ENCODE measurements around the gene CHCT1. TPM values are rescaled to one million over a fixed set of nuclear protein-coding genes. Genes with fewer than 3 reads are reported as not detected.
"Not testable (repeated sequence)": the region's sequence is repeated elsewhere in the genome, so short reads cannot be mapped to it uniquely, and the experiment has no call there.

CHCT1 gene
- total RNA-seq, 5 donors from 2014 or later (not counting 1 experiment from before 2014, with no cell fraction given) = not detected

- Histone ChIP-seq H3K9me3 (no peaks in the 10 kb centered on the region), H3K27me3 (replicated peaks in 1 of 2; ENCODE audit: control insufficient read depth in 2 of 2, extremely low read depth in 1 of 2, insufficient read depth in 2 of 2, low read length in 1 of 2) (peaks cover 0 to 8% of the 10 kb centered on the region in 2 experiments), H3K4me3 (ENCODE audit: control insufficient read depth in 1 of 2, extremely low read depth in 1 of 2, low read length in 1 of 2) (no peak overlapping the region), H3K36me3 (ENCODE audit: control insufficient read depth in 2 of 2, extremely low read depth in 1 of 2, insufficient read depth in 1 of 2, low read length in 1 of 2) (no peaks in the 10 kb centered on the region), H3K27ac (ENCODE audit: low read length) (no peak overlapping the region), H3K4me1 (ENCODE audit: control insufficient read depth in 1 of 2, extremely low read depth in 1 of 2, insufficient read depth in 2 of 2, low read length in 2 of 2) (no peaks in the 10 kb centered on the region)
- no peaks in the 10 kb centered on the region for H3K4me1 Mint-ChIP-seq
- ChIA-PET POLR2A (no interaction called here), CTCF (interaction anchor here in 1 of 2 donors (0.6 to 0.9 kb wide), 2 partner anchors 19 to 91 kb away, joined by 3 read pairs; no protein-coding TSS in a partner anchor)
- peaks cover 7 to 9% of the 10 kb centered on the region in 2 donors for H3K27me3 Mint-ChIP-seq
- WGBS (ENCODE audit: insufficient coverage) = 90% methylated on average over 2 of the region's 4 CpGs
- H3K4me3 Mint-ChIP-seq = no peak overlapping the region
- no peaks in the 10 kb centered on the region for H3K9me3 Mint-ChIP-seq
- no peak overlapping the region for H3K27ac Mint-ChIP-seq
- ATAC-seq (replicated peaks in 1 of 4) (no peak), DNase-seq (no peak)
- H3K36me3 Mint-ChIP-seq = no peaks in the 10 kb centered on the region
Observed at GRCh38 chr17:60410001-60410400, 12.3 kb upstream of the CHCT1 start.

- no peaks in the 10 kb centered on the region for H3K4me1 ChIP-seq (ENCODE audit: control insufficient read depth in 1 of 2, extremely low read depth in 1 of 2, insufficient read depth in 2 of 2, low read length in 2 of 2)
- no peaks in the 10 kb centered on the region for H3K4me1 Mint-ChIP-seq
- H3K27ac ChIP-seq (ENCODE audit: low read length) = no peak overlapping the region
- peaks cover 0 to 4% of the 10 kb centered on the region in 2 experiments for H3K27me3 ChIP-seq (replicated peaks in 1 of 2; ENCODE audit: control insufficient read depth in 2 of 2, extremely low read depth in 1 of 2, insufficient read depth in 2 of 2, low read length in 1 of 2)
- H3K27ac Mint-ChIP-seq = no peak overlapping the region
- ChIA-PET CTCF (no interaction called here), POLR2A (no interaction called here)
- DNase-seq (no peak), ATAC-seq (replicated peaks in 1 of 4) (no peak)
- no peaks in the 10 kb centered on the region for H3K36me3 ChIP-seq (ENCODE audit: control insufficient read depth in 2 of 2, extremely low read depth in 1 of 2, insufficient read depth in 1 of 2, low read length in 1 of 2)
- H3K36me3 Mint-ChIP-seq = no peaks in the 10 kb centered on the region
- no CpG with 5 or more reads among the region's 3 CpGs for WGBS (ENCODE audit: insufficient coverage)
- H3K9me3 ChIP-seq = no peaks in the 10 kb centered on the region
- no peaks in the 10 kb centered on the region for H3K9me3 Mint-ChIP-seq
- H3K4me3 Mint-ChIP-seq = no peak overlapping the region
- H3K27me3 Mint-ChIP-seq = peaks cover 2 to 5% of the 10 kb centered on the region in 2 donors
- no peak overlapping the region for H3K4me3 ChIP-seq (ENCODE audit: control insufficient read depth in 1 of 2, extremely low read depth in 1 of 2, low read length in 1 of 2)
Observed at GRCh38 chr17:60412701-60413100, 9.6 kb upstream of the CHCT1 start.

GRCh38 chr17:60415146-60415545 lies 7.1 kb upstream of the CHCT1 start:
- Histone ChIP-seq H3K27ac (ENCODE audit: low read length) (no peak overlapping the region), H3K4me1 (ENCODE audit: control insufficient read depth in 1 of 2, extremely low read depth in 1 of 2, insufficient read depth in 2 of 2, low read length in 2 of 2) (no peaks in the 10 kb centered on the region), H3K4me3 (ENCODE audit: control insufficient read depth in 1 of 2, extremely low read depth in 1 of 2, low read length in 1 of 2) (no peak overlapping the region), H3K36me3 (ENCODE audit: control insufficient read depth in 2 of 2, extremely low read depth in 1 of 2, insufficient read depth in 1 of 2, low read length in 1 of 2) (no peaks in the 10 kb centered on the region), H3K27me3 (replicated peaks in 1 of 2; ENCODE audit: control insufficient read depth in 2 of 2, extremely low read depth in 1 of 2, insufficient read depth in 2 of 2, low read length in 1 of 2) (no peaks in the 10 kb centered on the region), H3K9me3 (no peaks in the 10 kb centered on the region)
- CTCF ChIA-PET = no interaction called here
- H3K9me3 Mint-ChIP-seq = no peaks in the 10 kb centered on the region
- H3K27ac Mint-ChIP-seq = no peak overlapping the region
- POLR2A ChIA-PET = no interaction called here
- no peak for ATAC-seq (replicated peaks in 1 of 4)
- DNase-seq = no peak
- 100% methylated on average over 1 of the region's 1 CpG for WGBS (ENCODE audit: insufficient coverage)
- no peak overlapping the region for H3K4me3 Mint-ChIP-seq
- no peaks in the 10 kb centered on the region for H3K36me3 Mint-ChIP-seq
- H3K4me1 Mint-ChIP-seq = no peaks in the 10 kb centered on the region
- H3K27me3 Mint-ChIP-seq = peaks cover 0 to 5% of the 10 kb centered on the region in 2 donors

- Mint-ChIP-seq H3K27ac (no peak overlapping the region), H3K4me1 (peaks cover 4 to 5% (median 4%) of the 10 kb centered on the region in 3 donors), H3K9me3 (no peaks in the 10 kb centered on the region), H3K27me3 (peaks cover 0 to 5% of the 10 kb centered on the region in 2 donors), H3K36me3 (no peaks in the 10 kb centered on the region), H3K4me3 (no peak overlapping the region)
- 100% methylated on average over 1 of the region's 2 CpGs for WGBS (ENCODE audit: insufficient coverage)
- Histone ChIP-seq H3K27ac (ENCODE audit: low read length) (no peak overlapping the region), H3K36me3 (ENCODE audit: control insufficient read depth in 2 of 2, extremely low read depth in 1 of 2, insufficient read depth in 1 of 2, low read length in 1 of 2) (no peaks in the 10 kb centered on the region), H3K4me3 (ENCODE audit: control insufficient read depth in 1 of 2, extremely low read depth in 1 of 2, low read length in 1 of 2) (no peak overlapping the region), H3K9me3 (no peaks in the 10 kb centered on the region), H3K27me3 (replicated peaks in 1 of 2; ENCODE audit: control insufficient read depth in 2 of 2, extremely low read depth in 1 of 2, insufficient read depth in 2 of 2, low read length in 1 of 2) (no peaks in the 10 kb centered on the region), H3K4me1 (ENCODE audit: control insufficient read depth in 1 of 2, extremely low read depth in 1 of 2, insufficient read depth in 2 of 2, low read length in 2 of 2) (peaks cover 3 to 4% of the 10 kb centered on the region in 2 experiments)
- ChIA-PET POLR2A (no interaction called here), CTCF (no interaction called here)
- ATAC-seq (replicated peaks in 1 of 4) (no peak), DNase-seq (no peak)
Observed at GRCh38 chr17:60416368-60416925, 5.8 kb upstream of the CHCT1 start.

GRCh38 chr17:60419003-60419402 lies 3.3 kb upstream of the CHCT1 start:
- CTCF ChIA-PET = interaction anchor here in 1 of 2 donors (0.8 kb wide), 1 partner anchor 219 kb away, joined by 3 read pairs; no protein-coding TSS in a partner anchor
- not testable (repeated sequence) for H3K27me3 Mint-ChIP-seq

GRCh38 chr17:60419875-60420274 lies 2.4 kb upstream of the CHCT1 start:
- H3K36me3 Mint-ChIP-seq; H3K27ac Mint-ChIP-seq; ATAC-seq (replicated peaks in 1 of 4); H3K4me1 Mint-ChIP-seq; H3K9me3 ChIP-seq; H3K27me3 ChIP-seq (replicated peaks in 1 of 2; ENCODE audit: control insufficient read depth in 2 of 2, extremely low read depth in 1 of 2, insufficient read depth in 2 of 2, low read length in 1 of 2); H3K4me3 Mint-ChIP-seq; H3K4me3 ChIP-seq (ENCODE audit: control insufficient read depth in 1 of 2, extremely low read depth in 1 of 2, low read length in 1 of 2); H3K27ac ChIP-seq (ENCODE audit: low read length); H3K36me3 ChIP-seq (ENCODE audit: control insufficient read depth in 2 of 2, extremely low read depth in 1 of 2, insufficient read depth in 1 of 2, low read length in 1 of 2); DNase-seq; H3K27me3 Mint-ChIP-seq; POLR2A ChIA-PET; CTCF ChIA-PET; H3K9me3 Mint-ChIP-seq: not testable (repeated sequence)
- no CpG with 5 or more reads among the region's 7 CpGs for WGBS (ENCODE audit: insufficient coverage)
- peaks cover 3 to 14% of the 10 kb centered on the region in 2 experiments for H3K4me1 ChIP-seq (ENCODE audit: control insufficient read depth in 1 of 2, extremely low read depth in 1 of 2, insufficient read depth in 2 of 2, low read length in 2 of 2)

More at GRCh38 chr17:60419003-60419402, 3.3 kb upstream of the CHCT1 start:
- ATAC-seq (replicated peaks in 1 of 4); H3K4me3 Mint-ChIP-seq; H3K36me3 Mint-ChIP-seq; H3K27me3 ChIP-seq (replicated peaks in 1 of 2; ENCODE audit: control insufficient read depth in 2 of 2, extremely low read depth in 1 of 2, insufficient read depth in 2 of 2, low read length in 1 of 2); H3K27ac ChIP-seq (ENCODE audit: low read length); H3K36me3 ChIP-seq (ENCODE audit: control insufficient read depth in 2 of 2, extremely low read depth in 1 of 2, insufficient read depth in 1 of 2, low read length in 1 of 2); H3K4me1 Mint-ChIP-seq; H3K9me3 ChIP-seq; DNase-seq; H3K4me3 ChIP-seq (ENCODE audit: control insufficient read depth in 1 of 2, extremely low read depth in 1 of 2, low read length in 1 of 2); H3K9me3 Mint-ChIP-seq: not testable (repeated sequence)
- POLR2A ChIA-PET = interaction anchor here in 1 of 2 donors (0.6 to 0.7 kb wide), 2 partner anchors 12 to 66 kb away, joined by 4 to 6 read pairs; no protein-coding TSS in a partner anchor
- no CpG with 5 or more reads among the region's 4 CpGs for WGBS (ENCODE audit: insufficient coverage)
- H3K27ac Mint-ChIP-seq = peak overlapping the region in 1 of 2 donors; percentile 52
- H3K4me1 ChIP-seq (ENCODE audit: control insufficient read depth in 1 of 2, extremely low read depth in 1 of 2, insufficient read depth in 2 of 2, low read length in 2 of 2) = peaks cover 3 to 14% of the 10 kb centered on the region in 2 experiments

All from T-cell (primary cell).